ENCODE measurements around the gene RCBTB1. TPM values are rescaled to one million over a fixed set of nuclear protein-coding genes. Genes with fewer than 3 reads are reported as not detected.
A peak's percentile ranks its signal among the peaks of the same experiment; 100 is the strongest.

RCBTB1 gene
- total and polyA plus RNA-seq, 10 of the 15 experiments (the other 5 are each of a cell fraction or from before 2014, with no cell fraction given) = 5.1 to 13.5 (median 11.2) TPM

DNA sequence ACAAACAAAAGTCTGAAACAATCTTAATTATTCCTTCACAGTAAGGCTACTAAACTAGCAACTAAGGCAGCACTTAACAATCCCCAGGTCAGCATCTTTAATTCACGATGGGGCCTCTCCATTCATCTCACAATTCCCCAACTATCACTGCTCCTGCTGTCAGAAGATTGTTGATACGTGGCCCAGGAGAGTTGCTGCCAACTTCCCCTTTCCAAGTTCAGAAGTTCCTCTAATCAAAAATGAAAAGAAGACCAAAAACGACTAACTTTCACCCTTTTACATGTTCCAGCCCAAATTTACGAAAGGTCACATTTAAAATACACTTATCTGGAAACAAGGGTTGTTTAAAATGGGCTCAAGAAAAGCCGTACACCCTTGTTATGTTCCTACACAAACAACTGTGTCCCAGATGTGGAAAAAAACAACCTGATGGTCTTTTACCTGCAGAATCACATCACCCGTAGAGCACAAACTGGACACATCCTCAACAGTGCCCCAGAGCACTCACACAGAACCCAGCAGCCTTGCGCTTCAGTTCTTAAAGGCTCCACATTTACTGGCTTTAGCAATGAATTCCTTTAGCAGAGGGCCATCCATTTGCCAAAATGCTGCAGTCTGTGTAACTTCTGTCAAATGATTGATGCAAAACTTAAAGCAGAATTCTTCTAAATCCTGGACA, 51.6 kb downstream of the RCBTB1 start:
- ChIA-PET CTCF (no interaction called here), RAD21 (ENCODE audit: unreplicated experiment) (no interaction called here), POLR2A (no interaction called here), SMC1A (ENCODE audit: uncharacterized antibody, unreplicated experiment) (no interaction called here)
- Histone ChIP-seq H3K36me3 (ENCODE audit: control insufficient read depth in 2 of 2, insufficient read depth in 2 of 2, low read length in 1 of 2) (peaks cover 0 to 7% of the 10 kb centered on the region in 2 experiments; a peak in 1 of 4 replicates), H3K27me3 (replicated peaks in 1 of 2; ENCODE audit: control insufficient read depth in 2 of 2, insufficient read depth in 2 of 2, low read length in 1 of 2) (no peaks in the 10 kb centered on the region), H3K4me2 (ENCODE audit: control insufficient read depth, insufficient read depth) (no peak overlapping the region), H4K20me1 (ENCODE audit: control insufficient read depth, insufficient read depth) (no peaks in the 10 kb centered on the region), H3K79me2 (ENCODE audit: control insufficient read depth, insufficient read depth, low read length) (no peaks in the 10 kb centered on the region), H3K27ac (ENCODE audit: control insufficient read depth, insufficient read depth) (no peak overlapping the region), H2AFZ (ENCODE audit: control insufficient read depth, low read depth, low read length) (no peak overlapping the region), H3K9ac (ENCODE audit: control insufficient read depth, insufficient read depth, low read length) (no peak overlapping the region), H3K4me1 (ENCODE audit: control insufficient read depth, insufficient read depth, low read length) (peaks cover 16% of the 10 kb centered on the region), H3K4me3 (no peak overlapping the region), H3K9me3 (replicated peaks; ENCODE audit: control insufficient read depth, insufficient read depth, low read length) (no peaks in the 10 kb centered on the region)
- BruUV-seq (replicated peaks) = no TSS peak
- no peak for DNase-seq (ENCODE audit: low read depth, low spot score)
- WGBS (ENCODE audit: insufficient coverage, insufficient replicate concordance, low lambda C conversion rate, missing lambda C conversion rate) = 71% methylated on average over 7 of the region's 7 CpGs
- intact Hi-C loops (cut with micrococcal nuclease; ENCODE audit: unreplicated experiment) = no loop called here
- TF ChIP-seq KDM1A (IDR thresholded peaks at IDR 0.05; ENCODE audit: borderline replicate concordance) (no peak), SMC3 (IDR thresholded peaks at IDR 0.05; ENCODE audit: borderline replicate concordance, low read length) (no peak), TBL1XR1 (IDR thresholded peaks at IDR 0.05; ENCODE audit: low read depth, low read length) (no peak), SMAD5 (IDR thresholded peaks at IDR 0.05; ENCODE audit: low read depth) (no peak)
- no peak for ATAC-seq
- no peak for FAIRE-seq
- in situ Hi-C loops (cut with MboI) = no loop called here

DNA sequence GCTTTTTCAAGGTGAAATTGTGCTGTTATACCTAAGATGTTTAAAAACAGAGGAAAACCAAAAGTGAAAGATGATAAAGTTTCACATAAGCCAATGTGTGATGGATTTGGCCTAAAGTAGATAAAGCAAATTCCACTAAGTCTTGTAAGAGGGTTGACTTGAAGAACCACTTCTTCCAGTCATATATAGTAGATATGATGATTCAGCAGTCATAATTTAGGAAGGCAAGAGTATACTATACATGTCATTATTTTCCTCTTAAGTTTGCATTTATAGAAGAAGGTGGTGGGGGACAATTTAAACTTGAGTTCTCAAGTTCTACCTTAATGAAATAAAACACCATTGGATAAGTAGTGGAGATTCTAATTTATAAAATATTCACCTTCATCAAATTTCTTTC, 52.3 kb downstream of the RCBTB1 start:
- in situ Hi-C loops (cut with MboI) (no loop called here), intact Hi-C loops (cut with micrococcal nuclease; ENCODE audit: unreplicated experiment) (no loop called here)
- Histone ChIP-seq H3K9me3 (replicated peaks; ENCODE audit: control insufficient read depth, insufficient read depth, low read length) (no peaks in the 10 kb centered on the region), H3K27me3 (replicated peaks in 1 of 2; ENCODE audit: control insufficient read depth in 2 of 2, insufficient read depth in 2 of 2, low read length in 1 of 2) (no peaks in the 10 kb centered on the region), H3K27ac (ENCODE audit: control insufficient read depth, insufficient read depth) (peak overlapping the region; percentile 15; the same call in 1 of the 2 replicates), H3K79me2 (ENCODE audit: control insufficient read depth, insufficient read depth, low read length) (no peaks in the 10 kb centered on the region), H3K36me3 (ENCODE audit: control insufficient read depth in 2 of 2, insufficient read depth in 2 of 2, low read length in 1 of 2) (peaks cover 0 to 12% of the 10 kb centered on the region in 2 experiments; a peak in 1 of 4 replicates), H3K4me1 (ENCODE audit: control insufficient read depth, insufficient read depth, low read length) (peaks cover 16% of the 10 kb centered on the region), H4K20me1 (ENCODE audit: control insufficient read depth, insufficient read depth) (no peaks in the 10 kb centered on the region), H3K4me3 (no peak overlapping the region), H2AFZ (ENCODE audit: control insufficient read depth, low read depth, low read length) (peak overlapping the region; percentile 22; the same call in 1 of the 2 replicates), H3K4me2 (ENCODE audit: control insufficient read depth, insufficient read depth) (peak overlapping the region; percentile 49; the same call in 1 of the 2 replicates), H3K9ac (ENCODE audit: control insufficient read depth, insufficient read depth, low read length) (no peak overlapping the region)
- ATAC-seq (peak; percentile 30), FAIRE-seq (no peak), DNase-seq (ENCODE audit: low read depth, low spot score) (no peak)
- POLR2A ChIA-PET = no interaction called here
- BruUV-seq (replicated peaks) = no TSS peak
- CTCF ChIA-PET = no interaction called here
- SMC1A ChIA-PET (ENCODE audit: uncharacterized antibody, unreplicated experiment) = interaction anchor here (1.5 kb wide), 1 partner anchor 11 kb away, joined by 3 read pairs; no protein-coding TSS in a partner anchor
- RAD21 ChIA-PET (ENCODE audit: unreplicated experiment) = no interaction called here
- TF ChIP-seq, protein P1, sequence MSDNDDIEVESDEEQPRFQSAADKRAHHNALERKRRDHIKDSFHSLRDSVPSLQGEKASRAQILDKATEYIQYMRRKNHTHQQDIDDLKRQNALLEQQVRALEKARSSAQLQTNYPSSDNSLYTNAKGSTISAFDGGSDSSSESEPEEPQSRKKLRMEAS (IDR thresholded peaks at IDR 0.05; ENCODE audit: low read depth, low read length) = no peak
- no peak for TF ChIP-seq STAT1 (conservative IDR thresholded peaks at IDR 0.05)
- TF ChIP-seq EED (IDR thresholded peaks at IDR 0.05; ENCODE audit: low read depth) = no peak
- TF ChIP-seq IRF4 (IDR thresholded peaks at IDR 0.05; ENCODE audit: low read depth, low read length) = no peak
- no peak for TF ChIP-seq RAD51 (IDR thresholded peaks at IDR 0.05)
- TF ChIP-seq SMARCA5 (IDR thresholded peaks at IDR 0.05) = no peak
- TF ChIP-seq JUNB (IDR thresholded peaks at IDR 0.05) = no peak
- no peak for TF ChIP-seq NR2F1 (conservative IDR thresholded peaks at IDR 0.05)
- TF ChIP-seq NRF1 (conservative IDR thresholded peaks at IDR 0.05; ENCODE audit: low read depth, low read length) = no peak
- TF ChIP-seq, protein P2, sequence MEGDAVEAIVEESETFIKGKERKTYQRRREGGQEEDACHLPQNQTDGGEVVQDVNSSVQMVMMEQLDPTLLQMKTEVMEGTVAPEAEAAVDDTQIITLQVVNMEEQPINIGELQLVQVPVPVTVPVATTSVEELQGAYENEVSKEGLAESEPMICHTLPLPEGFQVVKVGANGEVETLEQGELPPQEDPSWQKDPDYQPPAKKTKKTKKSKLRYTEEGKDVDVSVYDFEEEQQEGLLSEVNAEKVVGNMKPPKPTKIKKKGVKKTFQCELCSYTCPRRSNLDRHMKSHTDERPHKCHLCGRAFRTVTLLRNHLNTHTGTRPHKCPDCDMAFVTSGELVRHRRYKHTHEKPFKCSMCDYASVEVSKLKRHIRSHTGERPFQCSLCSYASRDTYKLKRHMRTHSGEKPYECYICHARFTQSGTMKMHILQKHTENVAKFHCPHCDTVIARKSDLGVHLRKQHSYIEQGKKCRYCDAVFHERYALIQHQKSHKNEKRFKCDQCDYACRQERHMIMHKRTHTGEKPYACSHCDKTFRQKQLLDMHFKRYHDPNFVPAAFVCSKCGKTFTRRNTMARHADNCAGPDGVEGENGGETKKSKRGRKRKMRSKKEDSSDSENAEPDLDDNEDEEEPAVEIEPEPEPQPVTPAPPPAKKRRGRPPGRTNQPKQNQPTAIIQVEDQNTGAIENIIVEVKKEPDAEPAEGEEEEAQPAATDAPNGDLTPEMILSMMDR (IDR thresholded peaks at IDR 0.05 in 2 of 3, conservative IDR thresholded peaks at IDR 0.05 in 1 of 3; ENCODE audit: control insufficient read depth in 2 of 3, extremely low read depth in 1 of 3, insufficient read depth in 1 of 3, low read depth in 3 of 3, low read length in 3 of 3) = no peak
- no peak for TF ChIP-seq BCL11A (IDR thresholded peaks at IDR 0.05; ENCODE audit: low read depth, low read length)
- TF ChIP-seq SMAD1 (IDR thresholded peaks at IDR 0.05; ENCODE audit: low read depth, partially characterized antibody) = no peak
- no peak for TF ChIP-seq EP300 (IDR thresholded peaks at IDR 0.05; ENCODE audit: borderline replicate concordance in 1 of 2, control insufficient read depth in 1 of 2, low read depth in 2 of 2, low read length in 2 of 2)
- TF ChIP-seq KDM1A (IDR thresholded peaks at IDR 0.05; ENCODE audit: borderline replicate concordance) = no peak
- no peak for TF ChIP-seq TAF1 (IDR thresholded peaks at IDR 0.05; ENCODE audit: borderline replicate concordance, low read depth, low read length)

All from GM12878 (cell line).